Measurements from ENCODE around the gene CDC14A.
"Not testable (repeated sequence)": the region's sequence is repeated elsewhere in the genome, so short reads cannot be mapped to it uniquely, and the experiment has no call there.

- not testable (repeated sequence) for TF ChIP-seq CTCF (IDR thresholded peaks at IDR 0.05; ENCODE audit: insufficient read depth, low read depth, low read length); EZH2 (IDR thresholded peaks at IDR 0.05; ENCODE audit: insufficient read depth, low read length)
Observed at GRCh38 chr1:100407390-100407789, 55.1 kb downstream of the CDC14A start.

All from astrocyte (in vitro differentiated cells and primary cell).